NCI-H446 treated with DMSO at 0.1 percent for 48 hours (cell line): Measurements from ENCODE around the gene PPARG.
"Not testable (repeated sequence)": the region's sequence is repeated elsewhere in the genome, so short reads cannot be mapped to it uniquely, and the experiment has no call there.

ENCODE experiments used
- DNase-seq: peaks from one replicate; lab custom pipeline; 2025; lab: John Stamatoyannopoulos, UW

Gene PPARG

GRCh38 chr3:12462159-12462947 lies 173.5 kb downstream of the PPARG start:
- DNase-seq, result no peak

DNA sequence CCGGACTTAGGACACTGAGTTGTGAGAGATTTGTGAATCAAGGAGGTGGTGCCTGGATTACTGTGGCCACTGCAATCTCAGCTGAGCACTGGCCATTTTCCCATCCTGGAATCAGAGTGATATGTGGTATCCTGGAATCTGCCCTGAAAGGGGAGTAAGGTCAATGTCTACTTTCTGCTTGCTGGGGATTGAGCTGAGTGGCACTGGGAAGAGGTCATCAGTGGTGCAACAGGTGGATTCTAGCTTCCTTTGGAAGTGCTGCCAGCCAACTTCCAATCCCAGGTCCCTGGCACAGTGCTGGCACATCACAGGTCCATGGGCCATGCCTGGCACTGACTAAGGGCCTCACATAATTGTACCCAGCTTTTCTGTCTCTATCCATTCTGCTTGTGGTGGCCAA lies 174.8 kb downstream of the PPARG start:
- DNase-seq, result no peak

GRCh38 chr3:12464181-12464580 lies 175.3 kb downstream of the PPARG start:
- DNase-seq, result no peak

- no peak for DNase-seq
Measured at GRCh38 chr3:12465151-12465835, 176.4 kb downstream of the PPARG start.

DNA sequence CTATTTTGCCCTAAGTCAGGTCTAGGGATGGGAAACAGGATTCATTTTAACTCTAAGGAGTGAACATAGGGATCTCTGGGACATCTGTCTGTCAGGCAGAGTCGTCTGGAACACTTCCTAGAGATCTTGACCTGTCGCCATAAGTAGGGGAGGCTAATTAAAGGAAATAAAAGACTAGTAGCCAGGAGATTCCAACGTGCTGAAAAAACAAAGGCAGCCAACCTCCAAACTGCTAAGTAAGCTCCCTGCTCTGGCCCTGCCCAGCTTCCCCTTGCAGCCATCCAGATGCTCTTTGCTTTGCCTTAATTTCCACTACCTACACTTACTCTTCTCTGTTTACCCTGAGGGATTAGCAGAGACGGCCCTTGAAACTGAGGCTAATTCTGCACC lies 177.0 kb downstream of the PPARG start:
- DNase-seq, result no peak

DNA sequence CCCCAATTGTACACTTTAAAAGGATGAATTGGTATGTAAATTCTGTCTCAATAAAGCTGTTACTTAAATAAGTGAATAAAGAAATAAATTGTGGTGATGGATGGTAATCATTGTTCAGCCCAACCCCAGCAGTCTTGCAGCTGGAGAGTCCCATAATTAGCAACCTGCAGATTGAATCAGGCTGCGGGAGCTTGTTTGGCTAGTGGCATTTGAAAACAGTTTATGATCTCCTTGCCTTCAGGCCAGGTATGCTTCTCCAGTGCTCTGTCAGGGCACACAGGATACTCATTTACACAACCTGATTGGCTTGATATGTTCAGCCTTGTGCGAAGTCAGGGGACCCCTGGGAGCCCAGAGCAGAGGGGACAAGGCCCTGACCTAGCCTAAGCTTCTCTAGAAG lies 178.9 kb downstream of the PPARG start:
- no peak for DNase-seq

- no peak for DNase-seq
Measured at GRCh38 chr3:12468276-12468675, 179.4 kb downstream of the PPARG start.

DNA sequence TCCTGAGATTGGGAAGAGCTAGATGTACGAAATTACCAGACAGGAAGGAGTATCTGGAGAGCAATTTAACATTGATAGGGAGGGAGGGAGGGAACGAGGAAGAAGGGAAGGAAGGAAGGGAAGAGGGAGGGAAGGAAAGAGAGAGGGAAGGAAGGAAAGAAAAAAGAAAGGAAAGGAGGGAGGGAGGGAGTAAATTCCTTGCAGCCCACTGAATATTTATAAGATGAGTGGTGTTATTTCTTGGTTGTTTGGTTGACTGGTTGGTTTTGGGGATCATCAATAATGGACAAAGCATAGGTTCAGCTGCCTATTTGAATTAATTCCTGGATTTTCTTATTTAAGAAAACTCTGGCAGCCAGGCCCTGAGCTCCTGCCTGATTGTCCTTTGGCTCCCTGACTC lies 179.9 kb downstream of the PPARG start:
- no peak for DNase-seq

- DNase-seq, result not testable (repeated sequence)
Measured at GRCh38 chr3:12469222-12469621, 180.4 kb downstream of the PPARG start.

DNA sequence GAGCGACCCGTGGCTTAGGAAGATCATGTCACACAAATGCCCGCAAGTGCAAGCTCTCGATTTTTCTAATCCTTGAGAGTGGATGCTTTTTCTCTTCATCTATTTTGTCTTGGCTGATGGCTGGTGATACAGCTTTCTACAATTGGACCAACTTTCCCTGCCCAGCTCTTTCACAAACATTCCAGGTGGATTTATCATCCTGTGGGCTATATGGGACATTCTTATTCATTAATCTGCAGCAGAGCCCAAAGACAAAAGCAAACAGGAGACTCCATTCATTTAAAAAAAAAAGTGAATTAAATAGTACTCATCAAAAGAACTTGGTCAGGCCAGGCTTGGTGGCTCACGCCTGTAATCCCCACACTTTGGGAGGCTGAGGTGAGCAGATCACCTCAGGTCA lies 181.2 kb downstream of the PPARG start:
- DNase-seq, result no peak

- no peak for DNase-seq
Measured at GRCh38 chr3:12470680-12471079, 181.8 kb downstream of the PPARG start.

DNA sequence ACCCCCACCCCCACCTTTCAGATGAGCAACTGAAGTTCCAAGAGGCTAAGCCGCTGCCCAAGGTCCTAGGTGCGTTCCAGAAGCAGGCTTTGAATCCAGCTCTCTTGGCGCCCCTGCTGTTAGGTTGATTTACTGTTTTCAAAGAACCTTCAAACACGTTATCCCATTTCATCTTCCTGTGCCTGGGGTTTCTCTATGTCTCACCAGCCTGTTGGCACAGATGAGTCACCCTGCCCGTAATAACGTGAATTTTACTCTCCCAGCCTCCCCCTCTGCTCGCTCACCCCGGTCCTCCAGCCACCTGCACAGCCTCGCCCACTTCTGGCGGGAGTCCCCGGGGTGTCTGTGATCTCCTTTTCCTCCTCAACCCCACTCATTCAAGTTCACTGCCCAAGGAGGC lies 182.4 kb downstream of the PPARG start:
- DNase-seq, result no peak

DNA sequence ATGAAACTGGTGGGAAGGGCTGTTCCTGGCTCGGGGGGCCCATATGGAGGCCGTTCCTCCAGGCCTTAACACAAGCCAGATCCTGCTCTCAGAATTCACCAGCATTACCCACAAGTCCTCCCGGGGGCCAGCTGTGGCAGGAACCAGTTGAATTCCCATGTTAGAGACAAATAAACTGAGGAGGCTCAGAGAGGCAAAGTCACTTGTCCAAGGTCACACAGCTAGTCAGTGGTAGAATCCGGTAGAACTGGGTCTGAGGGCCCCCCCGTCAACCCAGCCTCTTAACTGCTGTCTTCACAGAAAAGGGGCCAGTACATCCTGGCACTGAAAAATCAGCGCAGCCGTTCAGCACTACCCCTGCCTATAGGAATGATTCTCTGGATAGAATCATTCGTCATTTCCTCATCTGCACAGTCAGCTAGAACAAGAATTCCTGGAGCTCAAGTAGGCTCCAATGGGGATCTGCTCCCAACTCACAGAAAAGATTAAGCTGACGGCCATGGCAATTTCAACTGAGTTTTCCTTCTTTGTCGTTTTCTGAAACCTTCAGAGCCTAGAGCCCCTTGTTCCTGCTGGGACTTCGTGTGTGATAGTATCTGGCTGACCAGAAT lies 183.2 kb downstream of the PPARG start:
- no peak for DNase-seq

DNA sequence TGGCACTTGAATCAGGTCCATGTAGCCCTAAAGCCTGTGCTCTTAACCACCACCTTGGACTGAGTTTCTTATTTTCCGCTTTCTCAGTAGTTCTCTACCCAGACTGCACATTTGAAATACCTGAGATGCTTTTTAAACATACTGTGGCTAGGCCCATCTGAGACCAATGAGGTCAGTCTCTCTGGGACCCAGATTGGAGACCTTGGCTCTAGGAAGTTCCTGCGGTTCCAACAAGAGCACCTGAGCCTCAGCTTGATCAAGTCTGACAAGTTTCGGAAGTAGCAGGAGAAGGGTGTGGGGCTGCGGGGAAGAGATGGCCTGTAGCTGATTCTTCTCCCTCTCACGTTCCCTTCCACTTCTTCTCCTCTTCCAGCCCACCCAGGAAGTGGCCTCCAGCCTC lies 183.9 kb downstream of the PPARG start:
- no peak for DNase-seq

DNA sequence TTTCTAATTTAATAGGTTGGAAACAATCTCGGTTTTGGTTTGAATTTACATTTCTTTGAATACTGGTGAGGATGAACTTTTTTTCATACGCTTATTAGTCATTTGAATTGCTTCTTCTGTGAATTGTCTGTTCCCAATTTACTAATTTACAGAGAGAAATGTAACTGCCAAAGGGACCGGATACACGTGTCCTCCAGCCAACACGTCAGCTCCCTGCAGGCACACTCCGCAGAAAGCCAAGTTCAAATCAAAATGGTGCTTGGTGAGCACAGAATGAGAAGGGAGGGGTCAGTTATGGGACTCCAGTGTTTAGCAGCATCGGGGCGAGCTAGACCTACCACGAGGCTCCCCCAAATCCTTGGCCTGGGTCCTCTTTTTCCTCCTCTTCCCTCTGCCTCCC lies 184.6 kb downstream of the PPARG start:
- DNase-seq, result no peak

DNA sequence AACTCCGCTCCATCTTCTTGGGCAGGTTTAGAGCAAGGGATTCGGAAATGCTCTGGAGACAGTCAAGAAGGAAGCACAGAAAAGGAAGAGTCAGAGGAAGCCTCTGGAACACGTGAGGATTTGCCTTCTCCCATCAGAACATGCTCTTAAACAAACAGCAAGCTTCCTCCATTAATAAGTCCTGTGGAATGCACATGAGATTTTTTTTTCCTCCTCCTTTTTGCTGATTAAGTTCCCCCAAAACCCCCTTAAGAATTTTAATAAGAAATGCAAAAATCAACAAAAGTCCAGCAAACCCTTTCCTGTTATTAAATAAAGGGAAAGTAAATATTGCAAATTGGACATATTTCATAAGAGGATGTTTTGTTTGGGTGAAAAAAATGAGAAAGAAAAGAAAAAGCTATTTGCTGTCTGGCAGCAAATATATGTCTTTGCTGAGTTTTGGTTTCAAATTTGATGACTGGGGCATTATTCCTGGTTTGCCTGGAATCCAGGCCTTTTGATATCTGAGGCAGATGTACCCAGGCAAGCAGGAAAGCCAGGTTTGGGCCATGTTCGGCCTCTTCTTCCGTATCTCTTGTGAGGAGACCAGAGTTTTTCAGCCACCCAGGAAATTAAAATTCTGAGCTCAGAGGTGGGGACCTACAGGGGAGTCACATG lies 187.5 kb downstream of the PPARG start:
- no peak for DNase-seq

- no peak for DNase-seq
Measured at GRCh38 chr3:12477256-12477655, 188.4 kb downstream of the PPARG start.

DNA sequence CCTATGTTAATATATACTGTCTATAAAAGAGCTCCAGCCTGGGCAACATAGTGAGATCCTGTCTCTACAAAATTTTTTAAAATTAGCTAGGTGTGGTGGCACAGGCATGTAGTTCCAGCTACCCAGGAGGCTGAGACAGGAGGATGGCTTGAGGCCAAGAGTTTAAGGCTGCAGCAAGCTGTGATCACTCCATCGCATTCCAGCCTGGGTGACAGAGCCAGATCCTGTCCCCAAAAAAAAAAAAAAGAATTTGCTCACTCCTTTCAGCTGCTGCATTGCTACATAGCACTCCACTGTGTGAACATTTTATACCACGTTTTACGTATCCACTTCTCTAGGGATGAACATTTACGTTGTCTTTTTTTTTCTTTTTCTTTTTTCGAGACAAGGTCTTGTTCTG lies 189.5 kb downstream of the PPARG start:
- no peak for DNase-seq

- DNase-seq, result not testable (repeated sequence)
Measured at GRCh38 chr3:12479198-12479597, 190.3 kb downstream of the PPARG start.

- no peak for DNase-seq
Measured at GRCh38 chr3:12479919-12480427, 191.1 kb downstream of the PPARG start.

- DNase-seq, result no peak
Measured at GRCh38 chr3:12483410-12483809, 194.5 kb downstream of the PPARG start.

DNA sequence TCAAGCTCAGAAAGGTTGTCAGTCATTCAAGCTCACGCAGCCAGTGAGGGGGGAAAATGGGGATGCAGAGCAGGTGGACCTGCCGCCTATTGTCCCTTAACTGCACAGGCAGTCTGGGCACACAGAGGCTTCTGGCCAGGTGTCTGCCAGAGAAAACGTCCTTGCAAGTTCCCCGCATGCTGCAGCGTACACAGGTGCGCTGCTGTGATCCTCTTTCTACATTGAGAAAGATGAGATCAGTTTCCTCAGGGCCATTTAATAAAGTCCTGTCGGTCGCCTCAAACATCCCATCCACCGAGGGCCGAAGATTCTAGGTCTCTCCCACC lies 195.0 kb downstream of the PPARG start:
- no peak for DNase-seq
